Body of pancreas (tissue), 4 donors: ENCODE data around the gene DDAH2.

ENCODE experiments used
- CTCF ChIP-seq, 7 experiments: fragments of 450-650 bp in 4 of 7; fragments of 200-600 bp in 3 of 7; sonication (generic) in 3 of 7; IDR thresholded peaks; one replicate each; pipeline ENCODE4 v1.5.1; 2016 to 2019; ENCODE audit warnings: antibody characterized with exemption in 7 of 7
- POLR2A ChIP-seq, 3 donors: fragments of 450-650 bp; IDR thresholded peaks; one replicate each; pipeline ENCODE4 v1.6.1; 2016; ENCODE audit warnings: antibody characterized with exemption in 3 of 3, mild to moderate bottlenecking in 2 of 3

GRCh38 chr6:31687321-31687720 lies 41.8 kb downstream of the DDAH2 start:
- TF ChIP-seq POLR2A (IDR thresholded peaks at IDR 0.05) (no peak), CTCF (IDR thresholded peaks at IDR 0.05) (no peak)
